Heart left ventricle (tissue), 16 donors: ENCODE data around the gene ACAD10. TPM values are rescaled to one million over a fixed set of nuclear protein-coding genes. Genes with fewer than 3 reads are reported as not detected.
A peak's percentile ranks its signal among the peaks of the same experiment; 100 is the strongest.

Experiments used
- ATAC-seq, 4 donors: fragments of 200-7000 bp; cut with Tn5 transposase; one replicate each; pipeline ENCODE4 v1.9.1; 2020 to 2022; ENCODE audit warnings: moderate library complexity in 4 of 4, mild to moderate bottlenecking in 3 of 4, moderate number of reproducible peaks in 1 of 4
- DNase-seq, 5 donors: peaks; one replicate each; pipeline ENCODE4 v3.0.0-alpha.2; 2020
- H3K27ac ChIP-seq, 12 donors: fragments of 200-600 bp; sonication (generic) in 4 of 12; one replicate each; pipeline versions ENCODE4 v1.5.0 to v1.8.0; 2016 to 2022; ENCODE audit warnings: mild to moderate bottlenecking in 2 of 12
- H3K27me3 ChIP-seq, 9 donors: fragments of 200-600 bp; sonication (generic) in 2 of 9; one replicate each; pipeline versions ENCODE4 v1.5.1 to v1.8.0; 2016 to 2022; ENCODE audit warnings: mild to moderate bottlenecking in 3 of 9
- H3K36me3 ChIP-seq, 9 donors: fragments of 200-600 bp; sonication (generic) in 2 of 9; one replicate each; pipeline versions ENCODE4 v1.5.0 to v1.8.0; 2018 to 2022; ENCODE audit warnings: mild to moderate bottlenecking in 2 of 9
- H3K4me1 ChIP-seq, 12 donors: fragments of 200-600 bp; sonication (generic) in 4 of 12; one replicate each; pipeline versions ENCODE4 v1.5.0 to v1.8.0; 2016 to 2022; ENCODE audit warnings: mild to moderate bottlenecking in 3 of 12
- H3K4me3 ChIP-seq, 12 donors: fragments of 200-600 bp; sonication (generic) in 4 of 12; one replicate each; pipeline versions ENCODE4 v1.5.0 to v1.8.0; 2017 to 2022; ENCODE audit warnings: mild to moderate bottlenecking in 9 of 12, moderate library complexity in 4 of 12
- H3K9me3 ChIP-seq, 12 donors: fragments of 200-600 bp; sonication (generic) in 4 of 12; one replicate each; pipeline versions ENCODE4 v1.5.0 to v1.8.0; 2016 to 2022; ENCODE audit warnings: mild to moderate bottlenecking in 1 of 12
- POLR2A ChIP-seq, 2 donors: fragments of 450-650 bp; IDR thresholded peaks; one replicate each; pipeline ENCODE4 v1.6.1; 2017; ENCODE audit warnings: antibody characterized with exemption in 2 of 2, mild to moderate bottlenecking in 2 of 2, moderate library complexity in 2 of 2
- WGBS, 4 donors: extraction: QIAGEN DNeasy Blood & Tissue Kit in 2 of 4; methylation state at CpG; one replicate each; pipeline versions ENCODE4 v1.1.5 to v1.1.7; 2013 to 2018; 5-methylcytosine and 5-hydroxymethylcytosine counted together
- intact Hi-C, 10 donors: fragments of 100-400 bp; cut with DNase I; formaldehyde crosslinking; loops; one replicate each; pipeline versions ENCODE4 v1.11.1 to v1.14.2; 2022
- polyA plus RNA-seq, 2 donors: library from polyadenylated mRNA; stranded (reverse); fragments of 200-250 nt; gene quantifications; one replicate each; pipeline ENCODE4 v1.2.3, GENCODE V29; 2013
- total RNA-seq, 9 donors: library from RNA; depleted of rRNA in 2 of 9; stranded (reverse); fragments of >200 nt in 2 of 9; fragmentation: NEBNext Ultra II Directional in 3 of 9; extraction: Animal tissue kit (Norgen Biotek cat#: 25700) in 3 of 9; gene quantifications; one replicate each; pipeline versions ENCODE4 v1.1.0 to v1.2.4, GENCODE V29; 2016 to 2023
- TF ChIP-seq, protein P1 (sequence below), 12 donors: fragments of 200-600 bp; sonication (generic) in 4 of 12; IDR thresholded peaks; one replicate each; pipeline versions ENCODE4 v1.5.0 to v1.8.0; 2018 to 2022; ENCODE audit warnings: antibody characterized with exemption in 12 of 12, mild to moderate bottlenecking in 5 of 12
- donor health status: ischemic (EF 13 %, LVEDD 7.1; RV severe dilation, severe dysfunction).
- donor health status: healthy with polysubstance abuse.
- donor health status: DM: no; HTN: yes; CAD: no.
- donor health status: DM: no; HTN: no; CAD: no.
- donor health status: ischemic (EF 25% LVEDD 6.9; RV normal size, moderate dysfunction).
- donor health status: ischemic (EF 25% LVEDD 5.7; RV mildly dilated, moderate dysfunction).
- donor health status: healthy.
- donor health status: DM: yes; HTN: yes; CAD: no.
- donor health status: ischemic (EF 35%, LVEDD 5.7; RV mildly dilated, moderate dysfunction).
- donor health status: nonischemic (EF 11% LVEDD 7.7; RV severe dilation, severe dysfunction).
- donor health status: DM: yes; HTN: yes; CAD: no.
- donor health status: PGD.
- donor health status: ischemic (EF 29% LVEDD 5.4; RV normal size, mild dysfunction).
- donor health status: nonischemic (EF 23%, LVEDD 6.1; RV moderate dilation, normal function).

The ACAD10 gene
- total and polyA plus RNA-seq, 11 donors: 10.7 to 46.0 (median 27.8) TPM

DNA sequence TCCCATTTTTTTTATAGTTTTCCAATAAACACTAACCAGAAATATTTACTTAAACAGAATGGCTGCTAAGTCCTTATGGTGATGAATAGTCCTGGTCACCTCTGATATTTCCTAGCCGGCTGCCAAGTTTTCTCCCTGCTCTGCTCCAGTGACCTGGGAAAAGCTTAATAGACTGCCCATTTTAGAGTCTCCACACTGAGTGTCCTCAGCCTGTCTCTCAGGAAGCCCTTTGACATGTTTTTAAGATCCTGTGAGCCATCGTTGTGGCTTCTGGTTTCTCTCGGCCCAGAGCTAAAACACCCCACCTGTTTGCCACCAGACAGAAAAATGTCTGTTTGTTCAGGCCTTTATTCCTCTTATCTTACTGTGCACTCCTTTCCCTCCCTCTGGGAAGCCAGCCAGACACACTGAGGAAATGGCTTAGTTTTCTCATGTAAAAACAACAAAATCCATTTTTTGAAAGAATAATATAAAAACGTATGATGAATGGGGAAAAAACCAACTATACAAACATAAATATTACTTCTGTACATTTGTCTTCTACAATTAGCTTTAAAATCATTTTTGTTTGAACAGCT is 55.5 kb downstream of the ACAD10 start:
- H3K36me3 ChIP-seq: peaks cover 0 to 79% (median 47%) of the 10 kb centered on the region in 9 donors
- no peaks in the 10 kb centered on the region for H3K9me3 ChIP-seq
- no peaks in the 10 kb centered on the region for H3K27me3 ChIP-seq
- TF ChIP-seq, protein P1, sequence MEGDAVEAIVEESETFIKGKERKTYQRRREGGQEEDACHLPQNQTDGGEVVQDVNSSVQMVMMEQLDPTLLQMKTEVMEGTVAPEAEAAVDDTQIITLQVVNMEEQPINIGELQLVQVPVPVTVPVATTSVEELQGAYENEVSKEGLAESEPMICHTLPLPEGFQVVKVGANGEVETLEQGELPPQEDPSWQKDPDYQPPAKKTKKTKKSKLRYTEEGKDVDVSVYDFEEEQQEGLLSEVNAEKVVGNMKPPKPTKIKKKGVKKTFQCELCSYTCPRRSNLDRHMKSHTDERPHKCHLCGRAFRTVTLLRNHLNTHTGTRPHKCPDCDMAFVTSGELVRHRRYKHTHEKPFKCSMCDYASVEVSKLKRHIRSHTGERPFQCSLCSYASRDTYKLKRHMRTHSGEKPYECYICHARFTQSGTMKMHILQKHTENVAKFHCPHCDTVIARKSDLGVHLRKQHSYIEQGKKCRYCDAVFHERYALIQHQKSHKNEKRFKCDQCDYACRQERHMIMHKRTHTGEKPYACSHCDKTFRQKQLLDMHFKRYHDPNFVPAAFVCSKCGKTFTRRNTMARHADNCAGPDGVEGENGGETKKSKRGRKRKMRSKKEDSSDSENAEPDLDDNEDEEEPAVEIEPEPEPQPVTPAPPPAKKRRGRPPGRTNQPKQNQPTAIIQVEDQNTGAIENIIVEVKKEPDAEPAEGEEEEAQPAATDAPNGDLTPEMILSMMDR (IDR thresholded peaks at IDR 0.05): no peak
- no peak for TF ChIP-seq POLR2A (IDR thresholded peaks at IDR 0.05)
- ATAC-seq (peak in 3 of 4 donors; percentile 71 to 81 (median 75)), DNase-seq (peak in 1 of 5 donors; percentile 41)
- H3K27ac ChIP-seq: peak overlapping the region in 5 of 12 donors; percentile 4 to 54 (median 27)
- peaks cover 0 to 14% (median 9%) of the 10 kb centered on the region in 12 donors for H3K4me1 ChIP-seq
- intact Hi-C loops: no loop called here
- no peak overlapping the region for H3K4me3 ChIP-seq
- 22 to 28% (median 28%) methylated on average over 4 of the region's 4 CpGs for WGBS, 4 donors

DNA sequence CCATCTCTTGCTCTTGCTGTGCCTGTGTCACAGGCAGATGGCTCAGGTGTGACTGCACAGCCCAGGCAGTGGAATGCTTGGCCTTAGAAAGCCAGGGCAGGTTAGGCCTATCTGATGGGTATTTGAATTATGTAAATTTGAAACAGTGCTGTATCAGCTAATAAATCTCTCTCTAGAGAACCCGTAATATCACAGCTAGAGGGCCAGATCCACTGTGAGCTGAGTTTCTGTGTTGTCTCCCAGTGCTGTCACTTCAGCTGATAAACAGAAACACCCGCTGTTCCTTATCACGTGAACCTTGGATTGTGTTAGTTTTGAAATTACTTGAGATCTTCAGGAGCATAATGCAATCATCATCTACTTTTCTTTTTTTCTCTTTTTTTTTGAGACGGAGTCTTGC is 59.4 kb downstream of the ACAD10 start:
- no peaks in the 10 kb centered on the region for H3K9me3 ChIP-seq
- H3K27ac ChIP-seq: no peak overlapping the region
- TF ChIP-seq POLR2A (IDR thresholded peaks at IDR 0.05): no peak
- TF ChIP-seq, protein P1 (IDR thresholded peaks at IDR 0.05): no peak
- ATAC-seq (no peak), DNase-seq (no peak)
- peaks cover 0 to 80% (median 56%) of the 10 kb centered on the region in 9 donors for H3K36me3 ChIP-seq
- WGBS, 4 donors: 60 to 76% (median 74%) methylated on average over 4 of the region's 4 CpGs
- no peaks in the 10 kb centered on the region for H3K27me3 ChIP-seq
- peaks cover 0 to 29% (median 14%) of the 10 kb centered on the region in 12 donors for H3K4me1 ChIP-seq
- intact Hi-C loops: no loop called here
- no peak overlapping the region for H3K4me3 ChIP-seq

DNA sequence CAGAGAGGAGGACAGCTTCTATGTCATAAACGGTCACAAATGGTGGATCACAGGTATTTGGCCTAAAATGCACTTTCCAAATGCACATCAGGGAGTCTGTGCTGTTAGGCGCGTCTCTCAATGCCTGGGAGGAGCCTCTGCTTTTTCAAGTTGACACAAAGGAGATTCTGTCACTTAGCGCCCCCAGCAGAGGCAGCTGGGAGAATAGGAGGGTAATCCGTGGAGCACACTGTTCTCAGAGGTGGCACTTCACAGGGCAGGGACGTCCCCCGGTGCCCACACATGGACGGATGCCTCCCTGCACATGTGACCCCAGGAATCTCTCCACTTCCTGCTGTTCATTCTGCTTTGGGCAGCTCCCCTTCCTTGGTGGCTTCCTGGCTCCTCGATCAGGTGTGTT is 61.5 kb downstream of the ACAD10 start:
- 53 to 72% (median 63%) methylated on average over 3 to 9 of the region's 9 CpGs for WGBS, 4 donors
- ATAC-seq (peak in 2 of 4 donors; percentile 17 to 41), DNase-seq (no peak)
- Histone ChIP-seq H3K27me3 (no peaks in the 10 kb centered on the region), H3K4me1 (peaks cover 0 to 19% (median 5%) of the 10 kb centered on the region in 12 donors), H3K4me3 (no peak overlapping the region), H3K9me3 (no peaks in the 10 kb centered on the region), H3K36me3 (peaks cover 0 to 92% (median 69%) of the 10 kb centered on the region in 9 donors), H3K27ac (peak overlapping the region in 1 of 12 donors; percentile 3)
- intact Hi-C loops: no loop called here
- TF ChIP-seq POLR2A (IDR thresholded peaks at IDR 0.05): no peak
- TF ChIP-seq, protein P1 (IDR thresholded peaks at IDR 0.05): no peak

DNA sequence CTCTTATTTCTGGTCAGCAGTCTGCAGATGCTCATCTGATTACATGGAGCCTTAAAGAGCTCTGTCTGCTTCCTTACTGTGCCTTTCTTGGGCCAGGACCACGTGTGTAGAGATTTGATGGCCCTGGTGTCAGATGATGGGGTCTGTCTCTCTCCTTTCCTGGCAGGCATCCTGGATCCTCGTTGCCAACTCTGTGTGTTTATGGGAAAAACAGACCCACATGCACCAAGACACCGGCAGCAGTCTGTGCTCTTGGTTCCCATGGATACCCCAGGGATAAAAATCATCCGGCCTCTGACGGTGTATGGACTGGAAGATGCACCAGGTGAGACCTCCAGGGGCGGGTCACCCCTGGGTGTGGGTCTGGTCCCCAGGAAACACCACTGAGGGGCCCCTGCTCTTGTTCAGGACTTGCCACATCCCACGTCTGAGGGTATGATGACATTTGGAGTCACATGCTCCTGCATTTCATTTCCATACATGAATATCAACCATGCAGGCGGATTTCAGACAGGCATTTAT is 62.4 kb downstream of the ACAD10 start:
- Histone ChIP-seq H3K9me3 (no peaks in the 10 kb centered on the region), H3K27me3 (no peaks in the 10 kb centered on the region), H3K4me3 (no peak overlapping the region), H3K27ac (peak overlapping the region in 11 of 12 donors; percentile 1 to 72 (median 60)), H3K4me1 (peaks cover 0 to 24% (median 7%) of the 10 kb centered on the region in 12 donors), H3K36me3 (peaks cover 0 to 87% (median 69%) of the 10 kb centered on the region in 9 donors)
- WGBS, 4 donors: 39 to 44% (median 41%) methylated on average over 8 of the region's 8 CpGs
- TF ChIP-seq, protein P1 (IDR thresholded peaks at IDR 0.05): no peak
- TF ChIP-seq POLR2A (IDR thresholded peaks at IDR 0.05): no peak
- DNase-seq (no peak), ATAC-seq (peak in 2 of 4 donors; percentile 4 to 17)
- intact Hi-C loops: no loop called here
